Activated CD4-positive, alpha-beta T cell treated with anti-CD3 and anti-CD28 coated beads, Interleukin-10, Interleukin-2, amounts not matched to agents 100 ng/mL and 50 ng/mL, durations not matched to agents 16 hours and 8 hours (primary cell): Measurements from ENCODE around the gene HACD3.
"Not testable (repeated sequence)": the region's sequence is repeated elsewhere in the genome, so short reads cannot be mapped to it uniquely, and the experiment has no call there.

ENCODE experiments used
- DNase-seq: peaks from one replicate; pipeline ENCODE4 v3.0.0-alpha.2; 2020

Gene HACD3

GRCh38 chr15:65550681-65551098 lies 20.4 kb downstream of the HACD3 start:
- DNase-seq: no peak

- no peak for DNase-seq
These were observed 20.9 kb downstream of the HACD3 start for GRCh38 chr15:65551183-65551582.

- DNase-seq: not testable (repeated sequence)
These were observed 22.6 kb downstream of the HACD3 start for GRCh38 chr15:65552851-65553250.

GRCh38 chr15:65553691-65554090 lies 23.4 kb downstream of the HACD3 start:
- no peak for DNase-seq

- DNase-seq: no peak
These were observed 26.4 kb downstream of the HACD3 start for GRCh38 chr15:65556622-65557021.

- no peak for DNase-seq
These were observed 28.1 kb downstream of the HACD3 start for GRCh38 chr15:65558336-65558735.

- DNase-seq: no peak
These were observed 28.9 kb downstream of the HACD3 start for GRCh38 chr15:65558997-65559760.

GRCh38 chr15:65559941-65560340 lies 29.7 kb downstream of the HACD3 start:
- no peak for DNase-seq

- no peak for DNase-seq
These were observed 31.7 kb downstream of the HACD3 start for GRCh38 chr15:65561934-65562333.

GRCh38 chr15:65569728-65570127 lies 39.5 kb downstream of the HACD3 start:
- no peak for DNase-seq

- DNase-seq: no peak
These were observed 41.7 kb downstream of the HACD3 start for GRCh38 chr15:65571971-65572370.

- no peak for DNase-seq
These were observed 46.4 kb downstream of the HACD3 start for GRCh38 chr15:65576664-65577063.

- no peak for DNase-seq
These were observed 47.1 kb downstream of the HACD3 start for GRCh38 chr15:65577129-65577996.

- no peak for DNase-seq
These were observed 48.9 kb downstream of the HACD3 start for GRCh38 chr15:65578904-65579728.

- DNase-seq: no peak
These were observed 49.5 kb downstream of the HACD3 start for GRCh38 chr15:65579762-65580161.

- DNase-seq: no peak
These were observed 50.0 kb downstream of the HACD3 start for GRCh38 chr15:65580287-65580686.

- peak; percentile 67 for DNase-seq
These were observed 53.4 kb downstream of the HACD3 start for GRCh38 chr15:65583701-65584100.

- no peak for DNase-seq
These were observed 54.0 kb downstream of the HACD3 start for GRCh38 chr15:65584241-65584640.

GRCh38 chr15:65587094-65587493 lies 56.8 kb downstream of the HACD3 start:
- no peak for DNase-seq

- DNase-seq: no peak
These were observed 65.7 kb downstream of the HACD3 start for GRCh38 chr15:65595960-65596359.

- no peak for DNase-seq
These were observed 68.2 kb downstream of the HACD3 start for GRCh38 chr15:65598468-65598867.

GRCh38 chr15:65599677-65600076 lies 69.4 kb downstream of the HACD3 start:
- no peak for DNase-seq

GRCh38 chr15:65603134-65603533 lies 72.9 kb downstream of the HACD3 start:
- DNase-seq: no peak
